Spleen (tissue), 13 donors: Measurements from ENCODE around the gene MBTPS1. TPM values are rescaled to one million over a fixed set of nuclear protein-coding genes. Genes with fewer than 3 reads are reported as not detected.
A peak's percentile ranks its signal among the peaks of the same experiment; 100 is the strongest.

Experiments used
- DNase-seq: peaks from one replicate; pipeline ENCODE4 v3.0.0-alpha.2; 2020
- H3K27ac ChIP-seq, 8 donors: fragments of 200-600 bp; sonication (generic) in 7 of 8; 1 replicate in 4 of 8; 2 replicates in 4 of 8; pipeline versions ENCODE4 v1.5.0 to v1.8.0; 2016 to 2021; ENCODE audit warnings: inconsistent platforms in 4 of 8, mild to moderate bottlenecking in 4 of 8, moderate library complexity in 1 of 8
- H3K27me3 ChIP-seq, 7 donors: fragments of 200-600 bp; sonication (generic) in 6 of 7; replicated peaks in 1 of 7; 1 replicate in 4 of 7; 2 replicates in 3 of 7; pipeline versions ENCODE4 v1.5.0 to v1.8.0; 2016 to 2021; ENCODE audit warnings: inconsistent platforms in 3 of 7, mild to moderate bottlenecking in 1 of 7
- H3K36me3 ChIP-seq, 6 donors: fragments of 200-600 bp; sonication (generic) in 5 of 6; 1 replicate in 4 of 6; 2 replicates in 2 of 6; pipeline versions ENCODE4 v1.5.0 to v1.8.0; 2016 to 2021; ENCODE audit warnings: inconsistent platforms in 2 of 6
- H3K4me1 ChIP-seq, 6 donors: fragments of 200-600 bp; sonication (generic) in 5 of 6; 1 replicate in 3 of 6; 2 replicates in 3 of 6; pipeline versions ENCODE4 v1.5.0 to v1.8.0; 2016 to 2021; ENCODE audit warnings: inconsistent platforms in 3 of 6
- H3K4me3 ChIP-seq, 8 donors: fragments of 200-600 bp; sonication (generic) in 7 of 8; 1 replicate in 4 of 8; 2 replicates in 4 of 8; pipeline versions ENCODE4 v1.5.0 to v1.8.0; 2016 to 2021; ENCODE audit warnings: inconsistent platforms in 4 of 8, mild to moderate bottlenecking in 4 of 8, moderate library complexity in 2 of 8
- H3K9me3 ChIP-seq, 8 donors: fragments of 200-600 bp; sonication (generic) in 7 of 8; 1 replicate in 4 of 8; 2 replicates in 4 of 8; pipeline versions ENCODE4 v1.5.0 to v1.8.0; 2016 to 2021; ENCODE audit warnings: inconsistent platforms in 4 of 8
- CTCF ChIP-seq, 11 experiments: fragments of 200-600 bp in 7 of 11; fragments of 450-650 bp in 4 of 11; sonication (generic) in 4 of 11; IDR thresholded peaks in 8 of 11; conservative IDR thresholded peaks in 3 of 11; 1 replicate in 7 of 11; 2 replicates in 4 of 11; pipeline versions ENCODE4 v1.4.0 to v1.8.0; 2016 to 2021; ENCODE audit warnings: antibody characterized with exemption in 11 of 11, inconsistent platforms in 4 of 11, mild to moderate bottlenecking in 1 of 11
- POLR2A ChIP-seq, 3 donors: fragments of 450-650 bp; IDR thresholded peaks; one replicate each; pipeline ENCODE4 v1.5.1; 2017; ENCODE audit warnings: antibody characterized with exemption in 3 of 3, mild to moderate bottlenecking in 1 of 3
- POLR2AphosphoS5 ChIP-seq, 3 donors: sonication (generic); formaldehyde crosslinking; IDR thresholded peaks; one replicate each; pipeline ENCODE4 v1.5.1; 2017; ENCODE audit warnings: antibody characterized with exemption in 3 of 3
- WGBS, 5 donors: extraction: QIAGEN DNeasy Blood & Tissue Kit in 3 of 5; methylation state at CpG; one replicate each; pipeline versions ENCODE4 v1.1.5 to v1.1.7; 2013 to 2018; 5-methylcytosine and 5-hydroxymethylcytosine counted together
- intact Hi-C: fragments of 100-400 bp; cut with DNase I; formaldehyde crosslinking; loops from one replicate; pipeline ENCODE4 v1.15.0; 2023; ENCODE audit warnings: low total_unique reads
- long read RNA-seq, 2 donors: transcript quantifications; one replicate each; lab custom pipeline, GENCODE V29; 2026
- polyA plus RNA-seq, 3 donors: library from polyadenylated mRNA; stranded (reverse); fragments of 200-250 nt; gene quantifications; one replicate each; pipeline ENCODE4 v1.2.1, GENCODE V29; 2013
- total RNA-seq, 7 donors: library from RNA; depleted of rRNA in 3 of 7; stranded (reverse); fragments of >200 nt in 3 of 7; fragmentation: NEBNext Ultra II Directional in 4 of 7; extraction: Animal tissue kit (Norgen Biotek cat#: 25700) in 4 of 7; gene quantifications; one replicate each; pipeline versions ENCODE4 v1.1.0 to v1.2.1, GENCODE V29; 2016 to 2021
- donor health status: healthy with polysubstance abuse.
- donor health status: DM: no; HTN: no; CAD: no; lungs with moderate emphysema.
- donor health status: DM: no; HTN: no; CAD: no.
- donor health status: Bipolar disorder and iron deficiency.
- donor health status: healthy.
- donor health status: DM: no; HTN: no; CAD: no.
- donor health status: DM: yes; HTN: yes; CAD: no.

The MBTPS1 gene
- total RNA-seq (100 to 1,000 TPM in 3 of 7 donors, 10 to 100 TPM in 4; 76.4 to 121 (median 98.7) TPM), polyA plus RNA-seq (10 to 100 TPM; 34.5 to 44.2 (median 39.9) TPM)
- long read RNA-seq, donor 1, full-length matches to known transcripts, result 7 of 12 reads
- long read RNA-seq, donor 1, partial matches to known transcripts, result 5 of 12 reads
- long read RNA-seq, donor 1, other reads (novel, unspliced or antisense), result 0 of 12 reads
- long read RNA-seq, donor 2, full-length matches to known transcripts, result 8 of 8 reads
- long read RNA-seq, donor 2, partial matches to known transcripts, result 0 of 8 reads
- long read RNA-seq, donor 2, other reads (novel, unspliced or antisense), result 0 of 8 reads

GRCh38 chr16:84116720-84117493 is at the start of gene MBTPS1:
Gene MBTPS1, minus strand, starts transcription at chr16:84116942. Its CDS starts 15,159 bp downstream, at chr16:84101783.
- H3K27ac ChIP-seq, result peak within 1 kb of the TSS; percentile 88 to 98 (median 94)
- H3K4me3 ChIP-seq, result peak within 1 kb of the TSS; percentile 65 to 99 (median 93)
- 0 to 1% (median 1%) methylated on average over 18 to 94 of the region's 94 CpGs for WGBS, 5 donors
- TF ChIP-seq POLR2A (IDR thresholded peaks at IDR 0.05), result peak in 1 of 3 donors; percentile 64
- TF ChIP-seq POLR2AphosphoS5 (IDR thresholded peaks at IDR 0.05), result peak; percentile 93 to 96 (median 94)
- peak in 7 of 11 experiments; percentile 5 to 51 (median 43) for TF ChIP-seq CTCF (IDR thresholded peaks at IDR 0.05 in 8 of 11, conservative IDR thresholded peaks at IDR 0.05 in 3 of 11)
- H3K36me3 ChIP-seq, result no peaks in the 10 kb centered on the region
- intact Hi-C loops, result no loop called here
- peaks cover 15 to 56% (median 46%) of the 10 kb centered on the region in 6 donors for H3K4me1 ChIP-seq
- peak; percentile 100 for DNase-seq
- no peaks in the 10 kb centered on the region for H3K27me3 ChIP-seq
- no peaks in the 10 kb centered on the region for H3K9me3 ChIP-seq

DNA sequence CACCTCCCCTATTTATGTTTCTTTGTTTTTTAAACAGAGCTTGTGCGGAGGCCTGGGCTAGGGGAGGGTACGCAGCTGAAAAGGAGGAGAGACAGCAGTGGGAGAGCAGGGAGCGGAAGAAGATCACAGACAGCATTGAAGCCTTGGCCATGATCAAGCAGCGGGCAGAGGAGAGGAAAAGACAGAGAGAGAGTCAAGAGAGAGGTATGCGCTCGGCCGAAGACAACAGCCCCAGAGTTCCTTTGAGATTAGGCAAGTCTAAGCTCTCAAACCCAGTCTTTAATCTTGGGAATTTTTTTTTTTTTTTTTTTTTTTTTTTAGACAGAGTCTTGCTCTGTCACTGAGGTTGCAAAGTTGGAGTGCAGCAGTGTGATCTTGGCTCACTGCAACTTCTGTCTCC is 49.0 kb upstream of the MBTPS1 start:
- Histone ChIP-seq H3K27me3 (peaks cover 0 to 54% (median 5%) of the 10 kb centered on the region in 7 donors), H3K4me3 (no peak overlapping the region), H3K4me1 (no peaks in the 10 kb centered on the region), H3K36me3 (no peaks in the 10 kb centered on the region), H3K9me3 (no peaks in the 10 kb centered on the region), H3K27ac (no peak overlapping the region)
- intact Hi-C loops, result no loop called here
- 91 to 96% (median 93%) methylated on average over 7 of the region's 7 CpGs for WGBS, 5 donors
- peak; percentile 6 for DNase-seq
- TF ChIP-seq POLR2AphosphoS5 (IDR thresholded peaks at IDR 0.05) (no peak), POLR2A (IDR thresholded peaks at IDR 0.05) (no peak), CTCF (IDR thresholded peaks at IDR 0.05 in 8 of 11, conservative IDR thresholded peaks at IDR 0.05 in 3 of 11) (no peak)

- Histone ChIP-seq H3K4me3 (no peak overlapping the region), H3K4me1 (no peaks in the 10 kb centered on the region), H3K36me3 (no peaks in the 10 kb centered on the region), H3K9me3 (no peaks in the 10 kb centered on the region), H3K27me3 (peaks cover 0 to 56% (median 9%) of the 10 kb centered on the region in 7 donors), H3K27ac (no peak overlapping the region)
- TF ChIP-seq POLR2A (IDR thresholded peaks at IDR 0.05), result no peak
- TF ChIP-seq CTCF (IDR thresholded peaks at IDR 0.05 in 8 of 11, conservative IDR thresholded peaks at IDR 0.05 in 3 of 11), result no peak
- no peak for TF ChIP-seq POLR2AphosphoS5 (IDR thresholded peaks at IDR 0.05)
- DNase-seq, result no peak
- intact Hi-C loops, result no loop called here
- 51 to 77% (median 67%) methylated on average over 3 of the region's 3 CpGs for WGBS, 5 donors
Measured at GRCh38 chr16:84161801-84162200, 45.1 kb upstream of the MBTPS1 start.

DNA sequence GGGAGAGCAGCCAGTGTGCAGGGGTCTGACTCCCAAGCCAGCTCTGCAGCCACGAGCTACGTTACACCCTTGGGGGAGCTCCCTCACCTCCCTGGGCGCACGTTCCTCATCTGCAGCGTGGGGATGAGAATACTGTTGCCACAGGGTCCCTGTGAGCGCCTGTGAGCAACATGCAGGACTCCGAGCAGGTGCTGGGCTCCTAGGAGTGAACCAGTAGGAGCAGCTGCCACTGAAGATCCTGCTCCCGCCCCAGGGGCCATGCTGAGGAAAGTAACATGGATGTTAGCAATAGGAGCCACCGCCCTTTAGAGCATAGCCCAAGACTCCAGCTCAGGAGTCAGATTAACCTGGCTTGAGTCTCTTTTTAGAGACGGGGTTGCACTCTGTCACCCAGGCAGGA is 44.3 kb upstream of the MBTPS1 start:
- WGBS, 5 donors, result 75 to 86% (median 82%) methylated on average over 10 of the region's 10 CpGs
- Histone ChIP-seq H3K36me3 (no peaks in the 10 kb centered on the region), H3K27ac (no peak overlapping the region), H3K27me3 (peaks cover 0 to 55% (median 9%) of the 10 kb centered on the region in 7 donors), H3K9me3 (no peaks in the 10 kb centered on the region), H3K4me1 (no peaks in the 10 kb centered on the region), H3K4me3 (no peak overlapping the region)
- peak; percentile 43 for DNase-seq
- TF ChIP-seq POLR2AphosphoS5 (IDR thresholded peaks at IDR 0.05) (no peak), CTCF (IDR thresholded peaks at IDR 0.05 in 8 of 11, conservative IDR thresholded peaks at IDR 0.05 in 3 of 11) (no peak), POLR2A (IDR thresholded peaks at IDR 0.05) (no peak)
- intact Hi-C loops, result no loop called here
